SK-N-SH (cell line): ENCODE measurements around the gene SLC28A3.

Experiments
- CTCF ChIP-seq: fragments of 200-600 bp; sonication (generic); IDR thresholded peaks from 2 replicates; pipeline ENCODE4 v1.6.1; 2017; ENCODE audit warnings: antibody characterized with exemption, mild to moderate bottlenecking, moderate library complexity
- EZH2phosphoT487 ChIP-seq: fragments of 200-600 bp; sonication (generic); IDR thresholded peaks from 2 replicates; pipeline ENCODE4 v1.6.1; 2017; ENCODE audit warnings: low read depth, mixed run types, mild to moderate bottlenecking, antibody characterized with exemption, moderate library complexity, borderline replicate concordance
- RCOR1 ChIP-seq: fragments of 150-350 bp; IDR thresholded peaks from 2 replicates; pipeline ENCODE4 v1.6.1; 2017; ENCODE audit warnings: antibody characterized with exemption, low read length
- TAF1 ChIP-seq: IDR thresholded peaks from 2 replicates; pipeline ENCODE4 v1.6.1; 2012; ENCODE audit warnings: low read depth, mild to moderate bottlenecking, low read length, moderate library complexity, borderline replicate concordance

GRCh38 chr9:84283946-84284345 is 56.6 kb downstream of the SLC28A3 start:
- no peak for TF ChIP-seq EZH2phosphoT487
- no peak for TF ChIP-seq TAF1
- no peak for TF ChIP-seq CTCF
- no peak for TF ChIP-seq RCOR1
